ENCODE measurements around the gene INSC. TPM values are rescaled to one million over a fixed set of nuclear protein-coding genes. Genes with fewer than 3 reads are reported as not detected.

Gene INSC
- total and polyA plus RNA-seq, 7 donors, result 1.4 to 5.4 (median 2.9) TPM

DNA sequence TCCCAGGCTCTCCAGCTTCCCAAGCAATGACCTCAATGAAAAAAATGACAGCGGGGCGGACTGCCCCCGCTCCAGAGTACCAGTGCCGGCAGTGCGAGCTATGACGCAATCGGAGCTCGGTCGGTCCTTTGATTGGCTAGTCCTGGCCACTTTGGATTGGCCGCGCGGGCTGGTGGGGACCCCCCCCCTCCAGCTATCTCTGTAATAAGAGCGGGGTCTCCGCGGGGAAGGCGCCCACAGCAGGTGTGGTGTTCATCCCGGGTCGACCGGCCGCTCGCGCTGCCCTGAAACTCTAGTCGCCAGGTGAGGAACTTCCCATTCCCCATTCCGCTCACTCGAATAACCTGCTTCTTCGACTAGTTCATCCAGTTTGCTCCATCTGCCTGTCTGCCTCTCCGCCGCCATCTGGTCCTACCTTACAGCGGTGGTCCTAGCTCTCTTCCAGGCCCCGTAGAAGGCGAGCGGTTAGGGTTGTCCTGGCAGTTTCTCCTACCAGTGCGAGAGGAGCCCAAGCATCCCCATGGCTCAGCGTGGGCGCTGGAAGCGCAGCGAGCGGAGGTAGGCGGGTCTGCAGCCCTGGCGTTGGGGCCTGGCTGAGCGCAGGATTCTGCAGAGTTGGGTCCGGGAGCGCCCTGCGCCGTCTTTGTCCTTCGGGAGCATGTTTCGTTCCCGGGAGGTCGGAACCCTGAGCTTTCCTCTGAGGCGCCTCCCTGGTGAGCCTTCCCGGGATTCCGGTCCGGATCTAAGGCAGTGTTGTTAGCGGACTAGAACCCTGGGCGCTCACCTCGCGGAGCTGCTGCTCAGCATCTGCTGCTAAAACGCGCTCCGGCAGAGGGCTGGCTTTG lies 41.1 kb upstream of the INSC start, which contains the start of gene CALCB:
TSS of gene CALCB (plus strand) at position 233 of the 845 bp plus-strand sequence. CDS start 1,126 bp downstream, outside the sequence.
- H3K27ac ChIP-seq, result no peak within 1 kb of the TSS
- no peak for DNase-seq
- intact Hi-C loops (cut with DNase I), result loop anchor here (5.0 kb wide), 1 partner anchor 101 kb away; the partner anchor contains the start of gene CALCA

DNA sequence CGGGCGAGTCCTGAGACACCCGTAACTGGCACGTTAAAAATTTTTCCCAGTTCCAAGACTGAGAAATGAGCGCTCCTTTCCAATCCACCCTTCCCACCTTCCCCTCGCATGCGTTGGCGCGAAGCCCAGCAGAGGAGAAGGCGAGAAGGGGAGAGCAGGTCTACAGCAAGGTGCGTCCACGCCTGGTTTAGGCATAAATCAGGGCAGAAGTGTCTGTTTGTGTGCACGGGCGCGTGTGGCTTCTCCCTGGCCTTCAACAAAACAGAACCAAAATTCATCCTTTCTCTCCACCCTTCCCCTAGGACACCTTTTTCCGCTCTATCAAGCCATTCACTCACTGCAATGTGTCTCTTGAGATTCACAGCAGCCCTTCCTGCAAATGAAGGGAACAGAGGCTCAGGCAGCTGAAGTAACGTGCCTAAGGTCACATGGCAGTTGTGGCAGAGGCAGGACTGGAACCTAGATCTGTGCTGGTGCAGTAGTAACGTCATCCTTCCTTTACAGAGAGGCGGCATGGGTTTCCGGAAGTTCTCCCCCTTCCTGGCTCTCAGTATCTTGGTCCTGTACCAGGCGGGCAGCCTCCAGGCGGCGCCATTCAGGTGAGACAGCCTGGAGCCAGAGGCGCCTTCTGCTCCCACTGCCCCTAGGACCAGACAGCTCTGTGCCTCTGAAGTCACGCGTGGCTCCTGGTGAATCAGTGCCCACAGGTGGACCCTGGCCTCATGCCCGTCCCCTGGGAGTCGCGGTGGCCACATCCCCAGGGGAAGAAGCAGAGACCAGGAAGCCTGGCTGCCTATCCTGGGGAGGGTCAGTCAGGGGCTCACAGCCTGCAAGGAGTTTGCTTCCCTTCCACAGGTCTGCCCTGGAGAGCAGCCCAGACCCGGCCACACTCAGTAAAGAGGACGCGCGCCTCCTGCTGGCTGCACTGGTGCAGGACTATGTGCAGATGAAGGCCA lies 40.2 kb upstream of the INSC start:
- Histone ChIP-seq H3K4me1 (peaks cover 0 to 22% (median 20%) of the 10 kb centered on the region in 4 donors), H3K36me3 (no peaks in the 10 kb centered on the region), H3K27ac (no peak overlapping the region), H3K27me3 (peaks cover 11 to 48% (median 27%) of the 10 kb centered on the region in 3 donors), H3K4me3 (peak overlapping the region in 3 of 4 donors; percentile 20 to 46 (median 37)), H3K9me3 (no peaks in the 10 kb centered on the region)
- intact Hi-C loops (cut with DNase I), result loop anchor here (1.0 to 5.0 kb wide), 3 partner anchors 102 to 557 kb away; partner anchors contain the start of gene CALCA
- DNase-seq, result peak; percentile 87
- 2 to 5% methylated on average over 33 of the region's 33 CpGs for WGBS, 2 donors
- no peak for TF ChIP-seq POLR2A (IDR thresholded peaks at IDR 0.05)
- peak; percentile 18 to 75 (median 60) for TF ChIP-seq CTCF (IDR thresholded peaks at IDR 0.05)

More for the DNA sequence above, 41.1 kb upstream of the INSC start, which contains the start of gene CALCB:
- Histone ChIP-seq H3K4me3 (peak within 1 kb of the TSS; percentile 0 to 46 (median 28)), H3K4me1 (peaks cover 0 to 22% (median 20%) of the 10 kb centered on the region in 4 donors), H3K36me3 (no peaks in the 10 kb centered on the region), H3K27me3 (peaks cover 11 to 48% (median 27%) of the 10 kb centered on the region in 3 donors), H3K9me3 (no peaks in the 10 kb centered on the region)
- 2 to 3% methylated on average over 60 of the region's 60 CpGs for WGBS, 2 donors
- TF ChIP-seq EP300 (IDR thresholded peaks at IDR 0.05) (no peak), CTCF (IDR thresholded peaks at IDR 0.05) (no peak), POLR2A (IDR thresholded peaks at IDR 0.05) (no peak), POLR2AphosphoS5 (IDR thresholded peaks at IDR 0.05) (no peak)

GRCh38 chr11:15075162-15075526 lies 39.6 kb upstream of the INSC start:
- Histone ChIP-seq H3K36me3 (no peaks in the 10 kb centered on the region), H3K27me3 (peaks cover 11 to 48% (median 27%) of the 10 kb centered on the region in 3 donors), H3K4me3 (no peak overlapping the region), H3K27ac (no peak overlapping the region), H3K4me1 (peaks cover 0 to 22% (median 20%) of the 10 kb centered on the region in 4 donors), H3K9me3 (no peaks in the 10 kb centered on the region)
- no peak for DNase-seq
- peak in 1 of 4 experiments; percentile 5 for TF ChIP-seq CTCF (IDR thresholded peaks at IDR 0.05)
- TF ChIP-seq EP300 (IDR thresholded peaks at IDR 0.05), result no peak
- TF ChIP-seq POLR2AphosphoS5 (IDR thresholded peaks at IDR 0.05), result no peak
- intact Hi-C loops (cut with DNase I), result loop anchor here (1.0 to 5.0 kb wide), 2 partner anchors 167 to 558 kb away; no protein-coding TSS in a partner anchor
- WGBS, 2 donors, result 28 to 47% methylated on average over 4 of the region's 4 CpGs

GRCh38 chr11:15091175-15091574 lies 23.5 kb upstream of the INSC start:
- TF ChIP-seq POLR2AphosphoS5 (IDR thresholded peaks at IDR 0.05) (no peak), POLR2A (IDR thresholded peaks at IDR 0.05) (no peak), EP300 (IDR thresholded peaks at IDR 0.05) (no peak), CTCF (IDR thresholded peaks at IDR 0.05) (no peak)
- intact Hi-C loops (cut with DNase I), result no loop called here
- Histone ChIP-seq H3K9me3 (no peaks in the 10 kb centered on the region), H3K36me3 (no peaks in the 10 kb centered on the region), H3K27me3 (no peaks in the 10 kb centered on the region), H3K4me3 (no peak overlapping the region), H3K27ac (no peak overlapping the region), H3K4me1 (no peaks in the 10 kb centered on the region)
- DNase-seq, result no peak

All from sigmoid colon (tissue), 7 donors.